DMS114 treated with DMSO at 0.1 percent for 48 hours (cell line): Measurements from ENCODE around the gene SYPL1.

ENCODE experiments used
- DNase-seq: peaks from one replicate; lab custom pipeline; 2025; ENCODE audit not compliant: unreplicated experiment; lab: John Stamatoyannopoulos, UW

SYPL1 gene

DNA sequence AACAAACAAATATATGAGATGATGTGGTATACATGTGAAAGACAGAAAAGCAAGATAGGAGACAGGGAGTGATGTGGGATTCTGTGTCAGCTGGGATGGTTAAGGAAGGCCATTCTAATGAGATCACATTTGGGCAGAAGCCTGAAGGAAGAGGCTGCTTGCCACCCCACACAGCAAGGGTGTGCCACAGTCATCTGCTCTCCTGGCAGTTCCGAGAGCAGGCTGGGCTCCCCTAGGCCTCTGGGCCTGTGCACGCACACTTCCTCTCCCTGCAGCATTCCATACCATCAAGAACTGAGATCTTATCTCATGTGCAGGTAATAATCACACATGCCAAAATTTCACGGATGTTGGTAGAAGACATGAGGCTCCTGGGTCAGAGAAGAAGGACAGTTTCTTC, 43.1 kb downstream of the SYPL1 start:
- no peak for DNase-seq

DNA sequence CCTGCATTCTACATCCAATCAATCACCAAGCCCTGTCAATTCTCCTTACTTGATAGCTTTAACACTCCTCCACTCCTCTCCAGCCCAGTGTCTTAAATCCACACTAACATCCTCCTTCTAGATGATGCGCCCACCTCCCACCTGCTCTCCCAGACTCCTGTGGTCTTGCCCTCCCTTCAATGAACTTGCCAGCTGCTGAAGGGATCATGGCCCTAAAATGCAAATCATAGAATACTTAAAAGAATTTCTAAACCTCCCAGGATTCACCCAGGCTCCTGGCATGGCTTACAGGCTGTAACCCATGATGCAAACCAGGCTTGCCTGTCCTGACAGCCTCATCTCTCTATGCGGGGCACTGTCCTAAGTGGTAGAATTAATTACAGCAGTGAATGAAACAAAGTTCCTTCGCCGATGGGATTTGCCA, 43.6 kb downstream of the SYPL1 start:
- DNase-seq = no peak

DNA sequence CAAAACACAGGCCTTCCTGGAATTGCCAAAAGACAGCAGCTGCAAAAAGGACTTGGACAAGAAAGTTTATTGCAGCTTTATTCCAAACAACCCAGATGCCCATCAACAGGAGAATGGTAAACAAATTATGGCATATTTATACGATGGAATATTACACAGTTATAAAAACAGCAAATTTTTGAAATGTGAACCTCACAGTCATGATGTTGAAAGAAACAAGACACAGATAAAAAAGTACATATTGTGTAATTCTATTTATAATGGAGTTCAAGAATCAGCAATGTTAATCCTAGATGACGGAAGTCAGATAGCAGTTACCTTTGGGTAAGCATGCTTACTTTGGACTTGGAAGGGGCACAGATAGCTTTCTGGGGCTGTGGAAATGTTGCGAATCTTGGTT, 44.4 kb downstream of the SYPL1 start:
- DNase-seq = no peak

DNA sequence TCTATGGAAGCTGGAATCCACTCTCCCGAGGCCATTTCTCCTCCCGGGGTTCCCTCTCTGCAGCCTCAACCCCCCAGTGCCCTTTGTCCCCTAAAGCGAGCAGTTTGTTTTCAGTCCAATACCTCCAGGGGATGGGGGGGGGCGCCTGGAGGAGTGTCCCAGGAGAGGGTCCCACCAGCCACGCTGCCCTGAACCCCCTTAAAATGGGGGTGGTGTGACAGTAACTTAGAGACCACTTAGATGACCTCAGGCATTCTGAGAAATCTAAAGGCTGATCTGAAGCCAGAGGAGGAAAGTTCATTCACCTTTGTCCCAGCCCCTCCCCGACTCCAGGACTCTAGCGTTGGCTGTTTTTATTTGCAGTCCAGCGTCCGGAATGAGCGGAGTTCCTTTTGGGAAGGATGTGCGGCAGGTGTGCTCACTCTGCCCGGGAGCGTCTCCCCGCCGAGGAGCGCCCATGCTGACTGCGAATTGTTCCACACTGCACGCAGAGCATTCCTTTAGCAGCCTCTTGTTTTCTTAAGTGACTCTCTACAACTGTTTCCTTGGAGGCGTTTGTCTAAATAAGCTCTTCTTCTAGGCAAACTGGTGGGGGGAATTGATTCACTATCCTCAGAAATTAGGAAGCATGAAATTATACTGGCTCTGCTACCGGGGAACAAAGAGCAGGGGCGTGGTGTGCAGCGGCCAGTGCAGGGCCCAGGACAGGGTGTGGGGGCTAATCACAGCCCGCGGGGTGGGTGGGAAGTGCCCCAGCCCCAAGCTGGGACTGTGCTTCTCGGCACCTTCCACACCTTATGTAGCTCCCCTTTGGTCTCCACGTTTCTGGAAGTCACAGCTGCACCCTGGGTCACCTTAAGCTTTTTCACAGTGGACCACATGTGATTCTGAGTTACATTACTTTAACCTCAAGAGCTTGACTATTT, 46.3 kb downstream of the SYPL1 start:
- DNase-seq = no peak

DNA sequence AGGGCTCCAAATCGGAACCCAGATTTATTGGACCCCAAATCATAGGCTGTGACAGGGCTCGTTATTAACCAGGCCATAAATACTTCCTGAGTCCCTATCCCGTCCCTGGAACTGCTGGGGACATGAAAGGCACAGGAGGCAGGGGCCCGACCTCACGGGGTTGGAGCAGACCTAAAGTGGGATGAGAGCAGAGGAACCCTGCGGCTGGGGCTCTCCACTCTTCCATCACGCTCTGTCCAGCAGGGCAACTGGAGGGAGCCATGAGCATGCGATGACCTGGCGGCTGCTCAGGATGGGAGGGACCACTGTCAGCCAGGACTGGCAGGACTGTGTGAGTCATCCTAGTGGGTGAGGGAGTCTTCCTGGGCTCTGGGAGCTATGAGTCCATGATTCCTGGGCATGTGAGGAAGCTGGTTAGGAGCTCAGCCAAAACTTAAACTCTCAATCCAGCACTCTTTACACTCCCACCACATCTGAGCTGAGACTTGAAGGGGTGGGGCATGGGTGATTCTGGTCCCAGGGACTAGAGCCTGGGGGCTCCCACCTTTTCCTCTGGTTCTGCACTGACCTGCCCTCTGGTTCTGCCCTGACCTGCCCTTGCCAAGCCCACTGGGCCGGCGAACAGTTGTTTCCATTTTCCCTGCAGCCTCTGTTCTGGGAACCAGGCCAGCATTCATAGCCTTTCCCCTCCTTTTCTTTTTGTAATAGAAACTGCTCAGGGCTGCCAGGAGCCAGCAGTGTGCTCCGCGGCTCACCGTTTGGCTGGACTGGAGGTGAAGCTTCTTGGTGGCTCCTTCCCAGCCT, 47.1 kb downstream of the SYPL1 start:
- DNase-seq = no peak

DNA sequence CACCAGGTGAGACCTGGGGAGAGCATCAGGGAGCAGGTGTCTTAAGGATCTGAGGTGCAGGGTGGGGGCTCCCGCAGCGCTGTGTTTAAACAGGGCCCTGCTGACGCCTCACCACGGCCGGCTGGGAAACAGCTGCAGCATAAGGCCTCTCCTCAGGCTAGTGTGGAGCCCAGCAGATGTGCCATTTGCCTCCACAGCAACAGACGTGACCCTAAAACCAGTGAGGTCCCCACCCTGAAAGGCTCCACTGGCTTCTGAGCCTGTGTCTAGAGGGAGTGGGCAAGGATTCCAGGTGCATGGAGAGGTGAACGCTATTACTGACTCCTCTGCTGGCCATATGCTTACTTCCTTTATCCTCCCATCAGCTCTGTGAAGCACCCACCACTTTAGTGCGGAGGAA, 47.8 kb downstream of the SYPL1 start:
- no peak for DNase-seq

DNA sequence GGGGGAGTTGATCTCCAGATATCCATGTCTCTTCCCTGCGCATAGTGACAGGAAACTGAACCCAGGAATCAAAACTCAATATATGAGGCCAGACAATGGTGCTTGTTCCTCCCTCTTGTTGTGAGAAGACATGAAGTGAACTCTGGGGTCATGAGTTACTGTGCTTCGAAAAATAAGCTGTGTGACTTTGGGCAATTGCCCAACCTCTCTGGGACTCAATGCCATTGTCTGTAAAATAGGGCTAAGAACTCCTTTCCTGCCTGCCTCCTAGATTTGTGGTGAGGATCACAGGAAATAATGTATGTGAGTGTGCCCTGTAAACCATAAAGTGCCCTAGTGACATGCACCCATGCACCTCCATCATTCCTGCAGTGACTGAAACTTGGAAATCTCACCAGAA, 48.4 kb downstream of the SYPL1 start:
- DNase-seq = no peak

DNA sequence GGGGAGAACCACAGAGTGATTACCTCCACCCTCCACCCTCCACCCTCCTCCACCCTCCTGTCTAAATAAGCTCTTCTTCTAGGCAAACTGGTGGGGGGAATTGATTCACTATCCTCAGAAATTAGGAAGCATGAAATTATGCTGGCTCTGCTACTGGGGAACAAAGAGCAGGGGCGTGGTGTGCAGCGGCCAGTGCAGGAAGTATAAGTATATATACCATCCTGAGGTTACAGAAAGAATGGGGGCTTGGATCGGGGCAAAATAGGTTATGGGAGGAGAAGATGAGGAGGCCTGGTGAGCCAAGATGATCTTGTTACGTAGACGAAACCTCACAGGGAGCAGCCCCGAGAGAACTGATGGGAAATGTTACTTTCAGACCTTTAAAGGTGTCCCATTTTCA, 49.1 kb downstream of the SYPL1 start:
- no peak for DNase-seq

DNA sequence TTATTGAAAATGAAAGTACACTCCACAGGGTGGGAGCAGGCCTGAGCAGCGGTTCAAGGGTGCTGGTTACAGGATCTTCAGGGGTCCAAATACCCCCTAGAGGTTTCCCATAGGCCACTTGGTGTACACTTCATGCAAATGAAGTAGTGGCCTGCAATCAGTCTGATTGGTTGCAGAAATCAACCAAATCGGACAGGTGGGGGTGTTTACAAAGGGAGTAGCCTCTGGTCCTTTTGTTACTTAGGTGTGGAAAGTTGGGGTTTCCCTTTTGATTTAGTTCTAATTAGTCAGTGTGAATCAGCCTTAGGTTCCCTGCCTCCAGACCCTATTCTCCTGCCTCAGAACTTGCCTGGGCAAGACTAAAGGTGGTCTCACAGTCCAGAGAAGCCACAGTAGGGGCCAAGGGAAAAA, 49.6 kb downstream of the SYPL1 start:
- DNase-seq = no peak

DNA sequence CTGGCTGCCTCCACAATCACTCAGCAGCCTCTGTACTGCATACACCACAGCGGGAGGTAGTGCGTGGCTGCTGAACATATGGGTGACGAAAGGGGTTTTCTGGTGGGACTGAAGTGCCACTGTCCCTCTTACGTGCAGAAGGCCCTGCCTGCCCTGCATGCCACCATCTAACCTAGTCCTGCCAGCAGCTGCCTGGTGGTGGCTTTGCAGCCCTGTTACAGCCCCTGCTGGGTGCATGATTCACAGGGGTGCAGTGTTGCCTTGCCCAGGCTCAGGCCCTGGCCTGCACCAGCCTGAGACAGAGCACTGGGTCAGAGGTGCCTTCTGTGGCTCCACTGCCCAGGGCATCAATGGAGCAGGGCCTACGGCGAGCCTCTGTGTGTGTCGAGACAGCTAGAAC, 50.1 kb downstream of the SYPL1 start:
- no peak for DNase-seq

DNA sequence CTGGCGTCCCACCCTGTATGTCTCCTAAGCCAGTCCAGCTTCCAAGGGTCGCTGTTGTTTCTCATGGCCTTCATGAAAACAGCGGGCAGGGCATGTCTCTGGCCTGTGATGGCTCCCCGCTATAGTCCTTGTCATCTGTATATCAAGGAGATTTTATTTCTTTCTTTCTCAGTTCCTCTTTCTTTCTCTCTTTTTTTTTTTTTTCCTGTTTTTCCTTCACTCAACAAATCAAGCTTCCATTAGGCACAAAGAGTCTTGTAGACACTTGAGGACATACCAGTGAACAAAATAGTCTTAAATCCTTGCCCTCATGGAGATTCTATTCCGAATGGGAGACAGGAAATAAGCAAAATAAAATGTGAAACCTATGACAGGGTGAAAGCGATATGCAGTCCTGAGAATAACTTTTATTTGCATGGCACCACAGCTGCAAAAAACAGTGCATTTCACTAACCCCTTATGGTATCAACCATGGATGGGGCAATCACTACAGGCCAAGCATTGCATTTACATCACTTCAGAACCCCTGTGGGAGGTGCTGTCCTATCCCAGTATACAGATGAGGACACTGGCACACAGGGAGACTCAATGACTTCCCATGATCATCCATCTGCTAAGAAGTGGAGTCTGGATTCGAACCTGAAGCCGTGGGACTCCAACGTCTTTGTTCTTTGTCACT, 50.7 kb downstream of the SYPL1 start:
- no peak for DNase-seq

DNA sequence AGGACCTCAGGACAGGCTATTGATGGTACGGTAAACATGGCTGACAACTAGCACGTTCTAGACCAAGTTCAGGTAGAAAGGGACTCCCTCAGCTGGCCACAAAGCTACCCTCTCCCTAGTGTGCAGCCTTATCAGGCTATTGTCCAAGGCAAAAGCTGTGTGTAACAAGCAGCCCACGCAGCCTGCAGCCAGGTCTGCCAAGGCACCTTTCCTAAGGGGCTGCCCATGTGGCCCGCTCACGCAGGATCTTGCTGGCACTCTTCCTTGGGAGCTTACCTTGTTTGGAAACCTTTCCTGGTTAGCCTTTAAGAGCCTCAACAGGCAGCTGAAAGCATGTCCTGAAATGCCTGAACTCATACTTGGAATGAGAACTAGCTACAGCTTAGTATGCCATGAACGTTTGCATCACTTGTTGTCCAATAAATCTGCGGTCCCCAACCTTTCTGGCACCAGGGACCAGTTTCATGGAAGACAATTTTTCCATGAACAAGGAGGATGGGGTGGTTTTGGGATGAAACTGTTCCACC, 51.7 kb downstream of the SYPL1 start:
- DNase-seq = no peak

DNA sequence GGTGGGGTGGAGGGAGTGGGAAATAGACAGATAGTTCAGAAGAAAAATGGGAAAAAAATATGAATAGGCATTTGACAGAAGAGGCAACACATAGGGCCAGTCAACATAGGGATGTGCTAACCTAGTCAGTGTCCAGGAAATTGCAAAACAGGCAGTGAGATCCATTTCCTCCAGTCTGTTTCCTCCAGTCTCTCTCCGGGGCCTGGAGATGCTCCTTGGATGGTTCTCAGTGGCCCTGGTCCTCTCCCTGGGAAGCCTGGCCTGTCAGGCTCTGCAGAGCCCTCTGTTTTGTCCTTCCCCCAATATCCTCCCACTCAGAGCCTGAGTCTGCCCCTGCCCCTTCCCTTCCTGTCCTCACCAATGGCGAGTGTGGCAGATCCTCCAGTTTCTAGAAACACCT, 52.6 kb downstream of the SYPL1 start:
- no peak for DNase-seq

DNA sequence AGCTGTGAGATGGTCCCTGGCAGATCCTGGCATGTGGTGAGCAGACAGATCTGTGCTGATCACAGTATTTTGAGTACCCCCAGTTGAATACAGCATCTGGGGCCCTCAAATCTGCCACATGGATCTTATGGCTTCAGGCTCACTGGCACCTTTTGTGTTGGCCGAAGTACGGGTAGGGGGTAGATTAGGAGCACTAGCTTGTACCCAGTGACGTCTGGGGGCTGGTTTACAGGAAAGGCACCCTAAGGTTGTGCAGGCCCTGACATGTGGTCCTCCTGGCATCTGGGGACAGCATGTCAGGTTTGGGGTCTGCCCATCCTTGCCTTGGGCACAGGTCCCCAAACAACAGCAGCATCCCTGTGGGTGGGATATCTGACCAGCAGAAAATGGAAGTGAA, 53.2 kb downstream of the SYPL1 start:
- no peak for DNase-seq

DNA sequence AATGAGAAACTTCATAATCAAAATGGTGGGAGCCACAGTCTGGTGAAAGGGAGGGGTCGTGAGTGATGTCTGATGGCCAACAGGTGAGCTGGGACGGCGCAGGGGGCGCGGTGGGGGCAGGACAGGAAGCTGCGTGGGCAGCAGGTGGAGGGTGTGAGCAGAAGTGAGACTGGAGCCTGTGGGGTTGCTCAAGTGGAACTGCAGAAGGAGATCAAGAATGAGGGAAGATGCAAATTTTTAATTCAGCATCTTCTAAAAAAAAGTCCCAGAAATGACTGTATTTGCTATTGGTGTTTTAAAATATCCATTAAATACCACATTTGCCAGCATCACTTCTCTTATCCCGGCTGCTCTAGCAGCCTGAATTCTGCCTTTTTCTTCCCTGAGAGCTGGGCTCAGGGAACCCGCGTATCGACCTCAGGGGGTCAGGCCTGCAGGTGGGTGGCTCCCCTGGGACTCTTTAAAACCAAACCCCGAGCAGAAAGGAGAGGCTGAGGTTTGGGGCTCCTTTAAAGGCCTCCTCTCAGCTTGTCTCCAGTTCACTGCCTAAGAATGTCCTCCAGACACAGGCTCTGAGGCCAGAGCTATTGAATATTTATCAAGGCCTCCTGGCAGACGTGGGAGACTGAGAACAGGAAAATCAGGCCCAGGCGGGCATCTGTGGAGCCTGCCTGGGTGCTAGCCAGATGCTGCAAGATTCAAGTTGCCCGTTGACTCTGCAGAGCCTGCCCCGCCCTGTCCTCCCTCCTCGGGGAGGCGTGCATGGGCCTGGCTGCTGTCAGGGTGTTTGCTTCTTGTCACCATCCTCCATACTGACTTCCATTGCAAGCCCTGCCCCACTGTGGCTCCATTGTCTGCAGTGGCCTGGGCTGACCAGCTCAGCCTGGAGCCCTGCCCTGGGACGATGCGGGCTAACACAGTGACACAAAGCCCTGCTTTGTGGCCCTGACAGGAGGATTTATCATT, 53.9 kb downstream of the SYPL1 start:
- DNase-seq = no peak

DNA sequence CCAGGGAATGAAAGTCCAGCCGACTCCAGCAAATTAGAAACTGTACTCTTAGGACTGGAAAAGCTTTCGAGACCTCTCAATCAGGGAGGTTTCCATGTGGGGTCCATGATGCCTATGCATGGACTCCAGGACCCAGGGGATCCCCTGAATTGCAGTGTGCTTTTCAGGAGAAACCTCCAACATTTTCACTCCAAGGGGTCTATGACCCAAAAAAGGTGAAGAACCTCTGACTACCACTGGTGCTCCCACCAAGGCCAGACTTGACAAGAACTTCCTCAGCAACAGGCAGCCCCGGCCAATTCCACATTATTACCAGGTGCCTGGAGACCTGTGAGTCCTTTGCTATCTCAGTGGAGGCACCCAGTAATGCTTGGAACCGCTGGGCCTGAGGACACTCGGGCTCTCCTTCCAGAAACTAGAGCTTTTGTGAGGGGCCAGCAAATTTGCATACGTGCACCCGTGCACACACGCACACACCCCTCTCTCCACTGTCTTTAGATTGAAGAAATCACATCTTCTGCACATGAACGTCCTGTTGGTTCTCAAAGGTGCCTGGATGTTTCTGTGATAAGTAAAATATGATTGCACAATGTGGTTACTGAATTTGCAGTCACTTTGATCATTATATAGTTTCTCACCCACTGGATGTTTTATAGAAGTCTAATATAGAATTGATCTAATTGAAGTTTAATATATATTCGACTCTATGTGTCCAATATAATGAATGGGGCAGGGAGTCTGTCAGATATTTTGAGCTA, 54.7 kb downstream of the SYPL1 start:
- DNase-seq = no peak

DNA sequence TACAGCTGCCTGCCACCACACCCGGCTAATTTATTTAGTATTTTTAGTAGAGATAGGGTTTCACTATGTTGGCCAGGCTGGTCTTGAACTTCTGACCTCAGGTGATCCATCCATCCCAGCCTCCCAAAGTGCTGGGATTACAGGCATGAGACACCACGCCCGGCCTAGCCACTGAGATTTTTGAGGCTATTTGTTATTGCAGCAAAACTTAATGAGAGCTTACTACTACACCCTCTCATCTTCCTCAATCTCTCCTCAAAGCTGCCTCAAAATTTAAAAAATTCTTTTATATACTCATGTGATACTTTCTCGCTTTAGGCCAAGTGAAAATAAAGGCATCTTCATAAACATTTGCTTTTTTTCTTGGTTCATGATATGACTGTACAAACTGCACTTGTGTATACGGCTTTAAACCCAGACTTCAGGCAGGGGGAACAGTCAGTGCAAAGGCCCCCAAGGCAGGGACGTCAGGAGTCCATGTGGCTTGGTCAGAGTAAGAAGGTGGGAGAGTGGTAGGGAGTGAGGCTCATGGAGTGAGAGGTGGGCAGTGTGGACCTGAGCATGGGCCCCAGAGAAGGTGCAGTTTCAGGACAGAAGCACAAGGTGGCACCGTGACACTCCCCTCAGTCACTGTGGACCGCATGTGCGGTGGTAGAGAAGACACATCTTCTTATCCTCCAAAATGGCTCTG, 55.5 kb downstream of the SYPL1 start:
- DNase-seq = peak; percentile 59

DNA sequence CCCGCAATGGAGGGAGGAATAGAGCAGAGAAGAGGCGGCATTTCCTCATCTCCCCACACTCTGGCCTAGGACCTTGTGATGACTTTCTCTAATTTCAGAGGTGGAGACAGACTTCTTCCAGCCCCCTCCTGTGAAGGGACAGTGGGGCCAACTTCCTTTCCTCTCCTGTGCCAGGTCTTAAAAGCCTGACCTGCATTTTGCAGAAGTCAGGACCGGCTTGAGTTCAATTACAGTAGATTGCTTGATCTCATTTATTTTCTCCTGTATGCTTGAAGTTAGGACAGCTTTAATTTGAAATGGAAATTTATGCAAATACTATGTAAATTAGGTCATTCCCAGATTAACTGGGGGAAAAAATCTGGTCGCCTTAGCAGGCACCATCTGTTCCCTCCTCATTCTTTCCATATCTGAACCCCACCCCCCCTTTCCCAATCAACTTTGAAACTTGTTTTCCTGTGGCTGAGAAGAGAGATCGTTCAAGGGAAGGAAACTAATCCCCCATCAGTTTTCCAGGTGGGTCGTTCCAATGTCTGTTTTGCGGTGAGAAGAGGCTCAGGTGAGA, 57.1 kb downstream of the SYPL1 start:
- no peak for DNase-seq
